Endothelial cell of umbilical vein (primary cell): ENCODE data around the gene STAT2.

Experiments used
- EZH2 ChIP-seq: IDR thresholded peaks from 2 replicates; pipeline ENCODE4 v1.6.1; 2012; ENCODE audit warnings: borderline replicate concordance, low read depth, mild to moderate bottlenecking, moderate library complexity, low read length, inconsistent platforms; ENCODE audit not compliant: severe bottlenecking
- GATA2 ChIP-seq: IDR thresholded peaks from 2 replicates; pipeline ENCODE4 v1.7.0; 2011; ENCODE audit warnings: low read depth, mild to moderate bottlenecking, moderate library complexity, mixed read lengths, low read length; ENCODE audit not compliant: insufficient read length, insufficient read depth
- MYC ChIP-seq: IDR thresholded peaks from one replicate; pipeline ENCODE4 v1.6.1; 2011; ENCODE audit warnings: mild to moderate bottlenecking, low read depth, low read length
- POLR2A ChIP-seq: IDR thresholded peaks from 2 replicates; pipeline ENCODE4 v1.6.1; 2012; ENCODE audit warnings: low read depth, mild to moderate bottlenecking, control low read depth, low read length
- POLR2AphosphoS5 ChIP-seq: IDR thresholded peaks from 2 replicates; pipeline ENCODE4 v1.6.1; 2012; ENCODE audit warnings: low read depth, mild to moderate bottlenecking, control low read depth, low read length, moderate library complexity; ENCODE audit not compliant: insufficient read depth
- TF ChIP-seq, protein P1 (sequence below), 2 donors: IDR thresholded peaks; 1 replicate in 1 of 2; 2 replicates in 1 of 2; pipeline ENCODE4 v1.5.1; 2011; ENCODE audit warnings: low read length in 2 of 2, mild to moderate bottlenecking in 2 of 2, moderate library complexity in 2 of 2, control low read depth in 1 of 2, inconsistent platforms in 1 of 2, low read depth in 1 of 2; ENCODE audit not compliant: insufficient read depth in 1 of 2; ENCODE audit errors: extremely low read depth in 1 of 2

DNA sequence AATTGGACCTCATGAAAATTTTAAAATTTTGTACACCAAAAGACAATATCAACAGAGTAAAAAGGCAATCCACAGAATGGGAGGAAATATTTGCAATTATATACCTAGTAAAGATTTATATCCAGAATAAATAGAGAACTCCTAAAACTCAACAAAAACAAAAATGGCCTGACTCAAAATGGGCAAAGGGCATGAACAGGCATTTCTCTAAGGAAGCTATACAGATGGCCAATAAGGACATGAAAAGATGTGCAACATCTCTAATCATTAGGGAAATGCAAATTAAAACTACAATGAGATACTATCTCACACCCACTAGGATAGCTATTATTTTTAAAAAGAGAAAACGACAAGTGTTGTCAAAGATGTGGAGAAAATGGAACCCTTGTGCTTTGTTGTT, 13.6 kb upstream of the STAT2 start:
- TF ChIP-seq, protein P1, sequence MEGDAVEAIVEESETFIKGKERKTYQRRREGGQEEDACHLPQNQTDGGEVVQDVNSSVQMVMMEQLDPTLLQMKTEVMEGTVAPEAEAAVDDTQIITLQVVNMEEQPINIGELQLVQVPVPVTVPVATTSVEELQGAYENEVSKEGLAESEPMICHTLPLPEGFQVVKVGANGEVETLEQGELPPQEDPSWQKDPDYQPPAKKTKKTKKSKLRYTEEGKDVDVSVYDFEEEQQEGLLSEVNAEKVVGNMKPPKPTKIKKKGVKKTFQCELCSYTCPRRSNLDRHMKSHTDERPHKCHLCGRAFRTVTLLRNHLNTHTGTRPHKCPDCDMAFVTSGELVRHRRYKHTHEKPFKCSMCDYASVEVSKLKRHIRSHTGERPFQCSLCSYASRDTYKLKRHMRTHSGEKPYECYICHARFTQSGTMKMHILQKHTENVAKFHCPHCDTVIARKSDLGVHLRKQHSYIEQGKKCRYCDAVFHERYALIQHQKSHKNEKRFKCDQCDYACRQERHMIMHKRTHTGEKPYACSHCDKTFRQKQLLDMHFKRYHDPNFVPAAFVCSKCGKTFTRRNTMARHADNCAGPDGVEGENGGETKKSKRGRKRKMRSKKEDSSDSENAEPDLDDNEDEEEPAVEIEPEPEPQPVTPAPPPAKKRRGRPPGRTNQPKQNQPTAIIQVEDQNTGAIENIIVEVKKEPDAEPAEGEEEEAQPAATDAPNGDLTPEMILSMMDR (IDR thresholded peaks at IDR 0.05; ENCODE audit: extremely low read depth in 1 of 2, insufficient read depth in 1 of 2, low read depth in 1 of 2, low read length in 2 of 2), result no peak
- TF ChIP-seq EZH2, result no peak
- TF ChIP-seq POLR2AphosphoS5, result no peak
- TF ChIP-seq POLR2A, result no peak
- TF ChIP-seq GATA2, result no peak
- TF ChIP-seq MYC, result no peak
